Globus pallidus (tissue), 1 donor: ENCODE results near the gene SP4.

Experiments
- DNase-seq: peaks from one replicate; pipeline ENCODE4 v3.0.0-alpha.2; 2015; ENCODE audit warnings: low spot score

The SP4 gene

DNA sequence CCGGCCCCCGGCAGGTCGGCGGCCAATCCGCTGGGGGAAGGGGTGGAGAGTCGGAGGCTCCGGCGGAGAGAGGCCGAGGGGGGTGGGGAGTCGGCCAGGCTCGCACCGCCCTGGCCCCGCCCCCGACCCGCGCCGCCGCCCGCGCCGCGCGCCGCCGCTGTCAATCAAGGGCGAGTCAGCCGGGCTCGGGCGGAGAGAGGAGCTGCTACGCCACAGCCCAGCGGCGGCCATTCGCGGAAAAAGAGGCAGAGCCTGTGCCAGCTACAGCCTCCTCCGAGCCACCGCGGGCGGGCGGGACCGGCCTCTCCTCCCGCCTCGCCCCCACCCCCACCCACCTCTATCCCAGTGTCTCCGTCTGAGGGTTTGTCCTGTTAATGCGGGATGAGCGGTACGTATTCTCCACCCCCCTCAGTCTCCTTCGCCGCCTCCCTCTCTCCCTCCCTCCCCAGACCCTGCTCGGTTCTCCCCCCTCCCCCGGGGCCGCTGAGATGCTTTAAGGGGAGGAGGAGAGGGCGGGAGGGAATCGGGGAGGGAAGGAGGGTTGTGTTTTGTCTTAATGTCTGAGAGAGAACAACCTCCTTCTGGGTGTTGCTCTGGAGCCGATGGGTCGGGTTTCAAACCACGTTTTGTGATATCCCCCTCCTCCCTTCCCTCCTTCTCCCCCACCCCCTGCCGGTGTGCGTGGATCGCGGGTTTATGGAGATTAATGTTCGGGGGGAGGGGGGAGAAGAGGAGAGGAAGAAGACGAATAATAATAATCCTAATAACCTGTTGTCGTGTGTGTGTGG lies at the start of gene SP4:
SP4 (plus strand) TSS at position 213 of the 788 bp plus-strand sequence; CDS start at position 382, 169 bp downstream.
- peak; percentile 97 for DNase-seq

GRCh38 chr7:21383227-21384220 lies 44.4 kb upstream of the SP4 start:
- DNase-seq = no peak

DNA sequence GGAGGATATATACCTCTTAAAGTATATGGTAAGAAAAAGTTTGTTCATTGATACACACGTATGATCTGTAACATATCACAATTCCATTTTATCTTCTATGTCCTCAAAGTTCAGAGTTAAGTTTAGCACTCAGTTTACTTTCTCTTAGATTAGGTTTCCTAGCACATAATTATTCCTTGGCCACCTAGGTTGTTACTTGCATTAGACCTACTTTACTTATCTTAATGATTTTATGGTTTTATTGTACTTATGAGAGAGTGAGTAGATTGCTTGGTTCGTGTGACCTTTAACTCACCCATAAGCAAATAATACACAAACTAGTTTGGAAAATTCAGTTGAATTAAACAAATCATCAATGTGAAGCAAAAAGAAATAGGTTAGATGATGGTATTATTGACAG lies 33.9 kb upstream of the SP4 start:
- no peak for DNase-seq

DNA sequence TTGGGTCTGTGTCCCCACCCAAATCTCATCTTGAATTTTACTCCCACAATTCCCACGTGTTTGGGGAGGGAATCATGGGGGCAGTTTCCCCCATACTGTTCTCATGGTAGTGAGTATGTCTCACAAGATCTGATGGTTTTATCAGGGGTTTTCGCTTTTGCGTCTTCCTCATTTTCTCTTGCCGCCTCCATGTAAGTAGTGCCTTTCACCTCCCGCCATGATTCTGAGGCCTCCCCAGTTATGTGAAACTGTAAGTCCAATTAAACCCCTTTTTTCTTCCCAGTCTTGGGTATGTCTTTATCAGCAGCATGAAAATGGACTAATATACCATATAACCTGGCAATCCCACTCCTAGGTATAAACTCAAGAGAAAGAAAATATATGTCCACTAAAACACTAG lies 25.9 kb upstream of the SP4 start:
- no peak for DNase-seq

DNA sequence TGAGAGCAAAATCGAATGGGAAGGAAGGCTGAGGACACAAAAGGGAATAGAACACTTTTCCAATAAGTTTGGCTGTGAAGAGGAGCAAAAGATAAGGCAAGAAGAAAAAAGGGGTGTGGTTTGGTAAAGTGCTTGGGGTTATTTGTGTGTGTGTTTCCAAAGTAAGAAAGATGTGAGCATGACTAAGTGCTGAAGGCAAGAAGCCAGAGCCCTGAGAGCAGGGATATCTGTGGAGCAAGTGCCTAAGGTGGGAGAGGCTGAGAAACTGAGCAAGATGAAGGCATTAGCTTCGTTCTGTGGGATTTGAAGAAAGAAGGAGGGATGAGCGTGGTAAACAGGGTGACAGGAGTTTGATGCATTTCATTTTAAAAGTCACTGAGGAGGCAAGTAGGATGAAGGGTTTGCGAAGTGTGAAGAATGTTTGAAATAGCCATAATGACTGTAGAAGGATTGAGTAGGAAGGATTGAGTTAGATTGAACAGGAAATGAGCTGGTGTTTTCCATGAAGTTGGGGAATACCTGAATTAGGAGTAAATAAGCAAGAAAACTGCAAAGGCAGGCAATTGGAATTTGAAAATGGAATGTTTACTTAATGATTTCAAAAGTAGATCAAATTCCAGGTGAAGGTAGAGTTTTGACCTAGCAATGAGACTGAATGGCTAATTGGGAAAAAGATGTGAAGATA lies 19.9 kb upstream of the SP4 start:
- DNase-seq = no peak

- DNase-seq = no peak
These were observed 19.4 kb upstream of the SP4 start for GRCh38 chr7:21408481-21408820.

DNA sequence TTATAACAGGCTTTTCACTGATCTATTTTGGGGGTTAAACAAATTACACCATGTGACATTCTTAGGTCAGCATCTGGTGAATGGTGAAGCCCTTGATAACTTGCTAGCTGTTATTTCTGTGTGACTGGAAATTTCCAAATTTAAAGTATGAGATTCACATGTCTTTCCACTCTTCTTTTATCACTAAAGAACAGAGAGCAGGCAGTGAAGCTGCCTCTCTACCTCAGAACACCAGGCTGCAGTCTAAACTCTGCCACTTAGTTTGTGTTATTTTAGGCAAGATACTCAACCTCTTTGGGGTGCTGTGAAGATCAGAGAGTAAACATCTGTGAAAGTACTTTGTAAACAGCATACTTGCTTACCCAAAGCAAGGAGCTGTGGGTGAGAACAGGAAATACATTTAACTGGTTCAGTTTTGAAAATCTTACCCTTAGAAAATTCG lies 15.5 kb upstream of the SP4 start:
- DNase-seq = peak; percentile 9

- DNase-seq = peak; percentile 72
These were observed 14.9 kb upstream of the SP4 start for GRCh38 chr7:21412957-21413356.

DNA sequence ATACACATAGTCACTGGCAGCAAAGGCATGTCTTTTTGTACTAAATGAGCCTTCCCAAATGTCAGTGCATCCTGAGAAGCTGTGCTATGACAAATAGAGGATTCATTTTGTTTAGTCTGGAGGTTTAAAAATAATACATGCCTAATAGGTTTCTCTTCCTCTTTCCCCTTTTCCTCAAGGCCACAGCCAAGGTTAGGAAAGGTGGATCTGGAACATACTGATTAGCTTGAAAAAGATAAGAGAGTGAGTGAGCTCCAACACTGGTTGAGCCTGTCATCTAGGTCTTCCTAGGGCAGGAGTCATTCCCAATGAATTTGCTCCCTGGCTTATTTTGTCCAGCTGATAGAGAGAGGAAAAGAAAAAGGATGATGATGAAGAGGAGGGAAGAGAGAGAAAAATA lies 14.4 kb upstream of the SP4 start:
- no peak for DNase-seq

DNA sequence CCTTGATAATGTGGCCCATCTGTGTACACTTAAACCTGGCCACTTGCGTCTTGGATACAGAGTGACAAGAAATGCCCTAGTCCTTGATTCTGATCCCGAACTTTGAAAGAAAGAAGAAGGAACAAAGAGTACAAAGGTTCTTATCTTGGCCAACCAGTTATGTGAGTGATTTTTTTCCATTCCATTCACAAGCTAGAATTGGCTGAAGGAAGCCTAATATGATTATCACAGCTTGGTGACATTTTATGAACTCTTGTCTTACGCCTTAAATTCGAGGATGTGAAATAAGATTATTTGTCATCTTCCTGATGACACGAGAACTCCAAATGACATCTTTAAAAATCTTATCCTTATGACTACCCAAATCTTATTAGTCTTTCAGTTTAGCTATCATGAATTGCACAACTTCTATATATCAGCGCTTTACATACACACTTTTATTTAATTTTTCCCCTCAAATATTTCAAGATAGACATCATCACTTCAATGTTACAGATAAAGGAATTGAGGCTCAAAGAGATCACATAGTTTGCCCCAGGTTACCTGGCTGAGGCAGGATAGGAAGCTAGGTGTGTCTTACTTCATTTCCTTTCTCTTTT lies 13.0 kb upstream of the SP4 start:
- DNase-seq = no peak

DNA sequence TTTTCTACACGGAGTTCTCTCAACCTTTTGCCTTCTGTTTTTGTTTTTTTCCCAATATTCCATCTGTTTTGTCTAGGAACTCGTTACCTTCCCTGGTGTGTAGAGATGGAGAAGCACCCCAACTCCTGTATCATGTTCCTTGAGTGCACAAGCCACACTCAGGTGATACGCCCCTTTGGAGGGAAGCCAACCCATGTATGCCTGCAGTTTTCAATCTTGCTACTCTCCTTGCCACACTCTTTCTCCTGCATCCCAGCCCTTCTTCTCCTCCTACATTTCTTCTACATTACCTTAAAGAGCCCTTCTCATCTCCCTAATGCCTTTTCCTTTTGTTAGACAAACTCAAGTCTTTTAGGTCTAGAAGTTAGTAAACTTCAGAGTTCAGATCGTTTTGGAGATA lies 10.2 kb upstream of the SP4 start:
- DNase-seq = no peak

DNA sequence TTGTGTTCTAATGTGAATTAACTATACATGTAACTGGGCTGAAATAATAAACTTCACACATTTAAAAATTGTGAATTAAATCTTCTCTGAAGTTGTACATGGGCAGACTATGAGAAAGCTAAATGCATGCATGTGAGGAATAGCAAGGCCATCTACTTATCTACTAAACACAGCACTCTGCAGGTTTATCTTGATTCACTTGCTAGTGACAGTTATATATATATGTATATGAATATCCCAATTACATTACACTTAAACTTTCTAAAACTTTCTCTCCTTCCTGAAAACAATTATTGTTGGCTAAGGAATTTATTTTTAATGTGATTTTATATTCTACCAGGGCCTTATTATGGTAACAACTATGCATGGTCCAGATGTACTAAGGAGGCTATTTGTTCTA lies 5.1 kb upstream of the SP4 start:
- no peak for DNase-seq

GRCh38 chr7:21425290-21425689 lies 2.6 kb upstream of the SP4 start:
- DNase-seq = no peak

- DNase-seq = no peak
These were observed 1.3 kb upstream of the SP4 start for GRCh38 chr7:21426286-21427181.

DNA sequence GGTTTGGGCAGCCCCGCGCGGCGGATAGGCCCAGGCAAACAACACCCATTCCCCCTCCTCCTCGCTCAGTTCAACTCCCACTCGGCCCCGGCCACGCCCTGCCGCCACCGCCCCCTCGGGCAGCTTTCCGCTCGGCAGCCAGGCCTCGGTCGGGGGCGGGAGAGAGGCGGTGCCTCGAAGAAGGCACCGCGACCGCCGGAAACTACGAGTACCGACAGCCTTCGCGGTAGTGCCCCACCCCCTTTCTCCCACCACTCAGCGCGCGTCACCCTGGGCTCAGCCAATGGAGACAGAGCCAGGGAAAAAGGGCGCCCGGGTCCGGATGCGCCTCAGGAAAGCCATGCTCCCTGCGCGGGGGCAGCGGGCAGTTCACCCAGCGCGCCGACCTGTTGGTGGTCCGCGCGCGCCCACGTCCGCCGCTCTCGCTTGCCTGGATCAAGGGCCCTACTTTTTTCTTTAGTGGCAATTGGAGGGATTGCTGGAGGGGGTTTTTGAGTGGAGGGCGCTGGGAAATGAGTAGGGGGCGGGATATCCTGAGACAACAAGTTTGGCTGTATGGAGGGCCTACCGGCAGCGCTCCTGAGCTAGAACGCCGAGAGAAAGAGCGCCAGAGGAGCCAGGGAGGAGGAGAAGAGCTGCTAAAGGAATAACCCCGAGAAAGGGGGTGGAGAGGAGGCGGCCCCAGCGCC lies 557 bp upstream of the SP4 start:
- peak; percentile 99 for DNase-seq

- no peak for DNase-seq
These were observed 717 bp downstream of the SP4 start for GRCh38 chr7:21428659-21428941.

DNA sequence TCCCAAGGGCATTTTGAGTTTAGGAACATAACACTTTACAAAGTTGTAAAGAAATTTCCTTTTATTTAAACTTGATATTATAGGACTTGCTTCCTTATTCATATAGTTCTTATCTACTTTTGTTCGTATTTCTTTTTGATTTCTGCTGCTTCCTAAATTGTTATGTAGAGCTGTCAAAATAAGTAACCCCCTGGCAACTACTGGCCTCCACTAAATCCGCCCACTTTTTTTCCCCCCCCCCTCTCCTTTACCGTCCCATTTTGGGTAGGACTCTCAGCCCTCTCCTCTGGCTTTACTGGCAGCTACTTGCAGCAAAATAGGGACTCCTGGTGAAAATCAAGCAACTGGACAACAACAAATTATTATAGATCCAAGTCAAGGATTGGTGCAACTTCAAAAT lies 1.1 kb downstream of the SP4 start:
- DNase-seq = no peak

GRCh38 chr7:21429786-21430574 lies 2.1 kb downstream of the SP4 start:
- peak; percentile 8 for DNase-seq

DNA sequence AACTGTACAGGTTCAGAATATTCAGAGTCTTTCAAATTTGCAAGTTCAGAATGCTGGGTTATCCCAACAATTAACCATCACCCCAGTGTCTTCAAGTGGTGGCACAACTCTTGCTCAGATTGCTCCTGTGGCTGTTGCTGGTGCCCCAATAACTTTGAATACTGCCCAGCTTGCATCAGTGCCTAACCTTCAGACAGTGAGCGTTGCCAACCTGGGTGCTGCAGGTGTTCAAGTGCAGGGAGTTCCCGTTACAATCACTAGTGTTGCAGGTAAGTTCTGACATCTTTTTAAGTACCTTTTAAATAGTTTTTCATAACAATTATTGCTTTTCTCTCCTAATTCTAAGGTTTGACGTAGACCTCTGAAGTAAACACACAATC lies 2.7 kb downstream of the SP4 start:
- peak; percentile 5 for DNase-seq
